K562 (cell line): ENCODE results near the gene DAPK2. TPM values are rescaled to one million over a fixed set of nuclear protein-coding genes. Genes with fewer than 3 reads are reported as not detected.
A peak's percentile ranks its signal among the peaks of the same experiment; 100 is the strongest.

Source experiments
- BRF2 ChIP-seq: IDR thresholded peaks from 3 replicates; pipeline ENCODE4 v1.6.1; 2011; ENCODE audit warnings: borderline replicate concordance, mild to moderate bottlenecking; ENCODE audit not compliant: insufficient read length, insufficient read depth
- REST ChIP-seq, 2 experiments: fragments of 450-650 bp; formaldehyde crosslinking in 1 of 2; IDR thresholded peaks; 2 replicates each; pipeline versions ENCODE4 v1.4.0 to v1.6.1; 2014 to 2020; ENCODE audit warnings: mild to moderate bottlenecking in 2 of 2, borderline replicate concordance in 1 of 2, low read depth in 1 of 2
- RREB1 ChIP-seq: fragments of 250-450 bp; sonication (Bioruptor Pico); IDR thresholded peaks from 2 replicates; pipeline ENCODE4 v1.4.0; 2020
- THRAP3 ChIP-seq: fragments of 450-650 bp; IDR thresholded peaks from 2 replicates; pipeline ENCODE4 v1.6.1; 2016; ENCODE audit warnings: mild to moderate bottlenecking, inconsistent platforms, borderline replicate concordance
- ZNF12 ChIP-seq: sonication (generic); formaldehyde crosslinking; IDR thresholded peaks from 2 replicates; pipeline ENCODE4 v1.4.0; 2020; ENCODE audit warnings: mild to moderate bottlenecking, missing genetic modification reagents
- polyA plus RNA-seq, 8 experiments: library from polyadenylated mRNA; depleted of rRNA in 4 of 8; stranded (reverse) in 5 of 8; unstranded in 3 of 8; fragments of >200 nt; fragmentation: Nextera tagmentation in 2 of 8; fragmentation: Illumina TruSeq in 1 of 8; extraction: Ambion mirVana in 2 of 8; extraction: Trizol in 1 of 8; gene quantifications; 2 replicates each; pipeline versions ENCODE4 v1.2.1 to v1.2.3, GENCODE V29; 2011 to 2014; ENCODE audit warnings: inconsistent platforms in 1 of 8, missing spikeins in 1 of 8
- total RNA-seq, 7 experiments: library from RNA; depleted of rRNA in 6 of 7; stranded (reverse); fragments of >200 nt in 6 of 7; fragmentation: Illumina TruSeq in 2 of 7; extraction: Trizol in 2 of 7; gene quantifications; 2 replicates each; pipeline versions ENCODE4 v1.2.1 to v1.2.3, GENCODE V29; 2011 to 2021; ENCODE audit warnings: low replicate concordance in 1 of 7
- TF ChIP-seq, protein P1 (sequence below): IDR thresholded peaks from 2 replicates; pipeline ENCODE4 v1.6.1; 2011; ENCODE audit warnings: borderline replicate concordance, low read depth, mild to moderate bottlenecking, moderate library complexity, low read length; ENCODE audit not compliant: insufficient read depth, poor library complexity, severe bottlenecking

Gene DAPK2
- total and polyA plus RNA-seq, 9 of the 15 experiments (the other 6 are each of a cell fraction or from before 2014, with no cell fraction given), result 0.14 to 5.2 (median 2.2) TPM

DNA sequence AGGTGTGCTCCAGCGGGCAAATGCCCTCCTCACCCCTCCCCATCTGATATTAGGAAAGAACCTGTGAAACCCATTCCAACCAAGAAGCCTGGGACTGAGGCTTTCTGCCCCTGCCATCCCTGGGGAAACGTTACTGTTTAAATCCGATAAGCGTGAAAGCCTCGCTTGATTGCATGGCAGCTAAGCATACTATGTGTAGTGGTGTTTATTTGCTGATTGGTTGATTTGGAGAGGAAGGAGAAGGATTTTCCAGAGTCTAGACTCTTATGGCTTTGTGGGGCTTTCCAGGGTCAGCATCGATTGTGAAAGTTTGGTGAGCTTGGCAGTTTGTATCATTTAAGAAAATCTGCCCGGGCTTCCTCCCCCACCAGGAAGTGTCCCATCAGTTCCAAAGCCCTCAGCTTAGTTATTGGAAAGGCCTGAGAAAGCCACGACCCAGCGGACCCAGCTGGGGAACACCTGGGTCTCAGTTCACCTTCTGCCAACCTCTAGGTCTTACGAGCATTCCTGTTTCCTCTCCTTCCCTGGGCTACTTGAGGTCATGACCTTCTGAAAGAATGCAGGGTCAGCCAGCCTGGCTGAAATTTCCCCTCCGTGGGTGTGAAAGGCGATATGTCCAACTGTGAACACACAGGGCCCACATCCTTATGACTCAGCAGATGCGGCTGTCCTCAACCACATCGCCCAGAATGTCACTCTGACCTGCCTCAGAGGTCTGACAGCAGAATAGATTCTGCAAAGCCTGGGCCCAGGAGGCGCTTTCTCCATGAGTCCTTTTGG is 149.8 kb downstream of the DAPK2 start (continued):
- TF ChIP-seq REST (IDR thresholded peaks at IDR 0.05; ENCODE audit: borderline replicate concordance) (peak; percentile 10; the same call in 1 of the 2 replicates), REST (CRISPR knock-in tag; IDR thresholded peaks at IDR 0.05; ENCODE audit: low read depth) (peak; percentile 58; the same call in 1 of the 2 replicates), THRAP3 (no peak), RREB1 (CRISPR knock-in tag) (peak; percentile 61; the same call in 1 of the 2 replicates), ZNF12 (CRISPR knock-in tag) (0 out of 2 replicates have a peak, but pooled peaks have one; percentile 19), BRF2 (no peak)
- TF ChIP-seq, protein P1, sequence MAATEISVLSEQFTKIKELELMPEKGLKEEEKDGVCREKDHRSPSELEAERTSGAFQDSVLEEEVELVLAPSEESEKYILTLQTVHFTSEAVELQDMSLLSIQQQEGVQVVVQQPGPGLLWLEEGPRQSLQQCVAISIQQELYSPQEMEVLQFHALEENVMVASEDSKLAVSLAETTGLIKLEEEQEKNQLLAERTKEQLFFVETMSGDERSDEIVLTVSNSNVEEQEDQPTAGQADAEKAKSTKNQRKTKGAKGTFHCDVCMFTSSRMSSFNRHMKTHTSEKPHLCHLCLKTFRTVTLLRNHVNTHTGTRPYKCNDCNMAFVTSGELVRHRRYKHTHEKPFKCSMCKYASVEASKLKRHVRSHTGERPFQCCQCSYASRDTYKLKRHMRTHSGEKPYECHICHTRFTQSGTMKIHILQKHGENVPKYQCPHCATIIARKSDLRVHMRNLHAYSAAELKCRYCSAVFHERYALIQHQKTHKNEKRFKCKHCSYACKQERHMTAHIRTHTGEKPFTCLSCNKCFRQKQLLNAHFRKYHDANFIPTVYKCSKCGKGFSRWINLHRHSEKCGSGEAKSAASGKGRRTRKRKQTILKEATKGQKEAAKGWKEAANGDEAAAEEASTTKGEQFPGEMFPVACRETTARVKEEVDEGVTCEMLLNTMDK, result no peak
